IPS DF 4.7 (cell line): ENCODE measurements around the gene AP2A1.

ENCODE experiments used
- DNase-seq: peaks from one replicate; pipeline ENCODE4 v3.0.0-alpha.2; 2013; ENCODE audit warnings: low spot score; ENCODE audit errors: extremely low read depth

The AP2A1 gene

GRCh38 chr19:49792829-49793560, 26.2 kb downstream of the AP2A1 start:
- DNase-seq: no peak

- no peak for DNase-seq
These were observed 26.7 kb downstream of the AP2A1 start for GRCh38 chr19:49793561-49793840.

- no peak for DNase-seq
These were observed 28.8 kb downstream of the AP2A1 start for GRCh38 chr19:49795615-49796014.

GRCh38 chr19:49798574-49798973, 31.8 kb downstream of the AP2A1 start:
- no peak for DNase-seq

GRCh38 chr19:49799271-49799797, 32.5 kb downstream of the AP2A1 start:
- no peak for DNase-seq

- no peak for DNase-seq
These were observed 33.1 kb downstream of the AP2A1 start for GRCh38 chr19:49799798-49800376.

- no peak for DNase-seq
These were observed 34.0 kb downstream of the AP2A1 start for GRCh38 chr19:49800771-49801170.

- DNase-seq: no peak
These were observed 34.6 kb downstream of the AP2A1 start for GRCh38 chr19:49801401-49801888.

GRCh38 chr19:49801966-49802661, 35.3 kb downstream of the AP2A1 start:
- no peak for DNase-seq

GRCh38 chr19:49802836-49803528, 36.2 kb downstream of the AP2A1 start:
- no peak for DNase-seq

- no peak for DNase-seq
These were observed 36.7 kb downstream of the AP2A1 start for GRCh38 chr19:49803529-49803856.

GRCh38 chr19:49805822-49806619, 39.2 kb downstream of the AP2A1 start:
- DNase-seq: no peak

- no peak for DNase-seq
These were observed 39.8 kb downstream of the AP2A1 start for GRCh38 chr19:49806620-49806959.

- DNase-seq: no peak
These were observed 40.5 kb downstream of the AP2A1 start for GRCh38 chr19:49807058-49807903.

GRCh38 chr19:49807904-49808675, 41.3 kb downstream of the AP2A1 start:
- no peak for DNase-seq

GRCh38 chr19:49808711-49809159, 41.9 kb downstream of the AP2A1 start:
- DNase-seq: no peak

GRCh38 chr19:49809160-49809940, 42.5 kb downstream of the AP2A1 start:
- no peak for DNase-seq

- DNase-seq: no peak
These were observed 43.2 kb downstream of the AP2A1 start for GRCh38 chr19:49809941-49810389.

GRCh38 chr19:49811328-49811727, 44.5 kb downstream of the AP2A1 start:
- no peak for DNase-seq
